GM12865 (cell line): ENCODE results near the gene JOSD1.

Source experiments
- DNase-seq: peaks from one replicate; pipeline ENCODE4 v3.0.0; 2010; ENCODE audit warnings: low read depth
- H3K4me3 ChIP-seq: 2 replicates; pipeline ENCODE4 v1.5.1; 2011; ENCODE audit warnings: mild to moderate bottlenecking, low read depth, low read length, control low read depth
- CTCF ChIP-seq: IDR thresholded peaks from 2 replicates; pipeline ENCODE4 v1.5.1; 2011; ENCODE audit warnings: low read length, control low read depth, low read depth, inconsistent platforms; ENCODE audit not compliant: insufficient read depth; ENCODE audit errors: missing control alignments

The JOSD1 gene

GRCh38 chr22:38727530-38728451, 27.0 kb upstream of the JOSD1 start:
- DNase-seq, result no peak
- no peak overlapping the region for H3K4me3 ChIP-seq
- TF ChIP-seq CTCF, result no peak

GRCh38 chr22:38727123-38727522, 26.4 kb upstream of the JOSD1 start:
- no peak for TF ChIP-seq CTCF
- H3K4me3 ChIP-seq, result no peak overlapping the region
- no peak for DNase-seq

- no peak overlapping the region for H3K4me3 ChIP-seq
- DNase-seq, result no peak
- no peak for TF ChIP-seq CTCF
Observed at GRCh38 chr22:38725900-38726655, 25.3 kb upstream of the JOSD1 start.

- DNase-seq, result peak; percentile 46
- no peak overlapping the region for H3K4me3 ChIP-seq
- peak; percentile 47 for TF ChIP-seq CTCF
Observed at GRCh38 chr22:38724926-38725571, 24.3 kb upstream of the JOSD1 start.

- no peak for TF ChIP-seq CTCF
- no peak overlapping the region for H3K4me3 ChIP-seq
- no peak for DNase-seq
Observed at GRCh38 chr22:38724176-38724575, 23.4 kb upstream of the JOSD1 start.

- no peak for TF ChIP-seq CTCF
- DNase-seq, result no peak
- H3K4me3 ChIP-seq, result no peak overlapping the region
Observed at GRCh38 chr22:38721551-38721950, 20.8 kb upstream of the JOSD1 start.
